HFFc6 (cell line): ENCODE data around the gene CFL1. TPM values are rescaled to one million over a fixed set of nuclear protein-coding genes. Genes with fewer than 3 reads are reported as not detected.
"Not testable (repeated sequence)": the region's sequence is repeated elsewhere in the genome, so short reads cannot be mapped to it uniquely, and the experiment has no call there.

Experiments
- DNase-seq: peaks from one replicate; pipeline ENCODE4 v3.0.0-alpha.2; 2018
- H3K27ac Mint-ChIP-seq: 2 replicates; pipeline ENCODE4 v1.8.0; 2020; ENCODE audit warnings: mild to moderate bottlenecking, mixed read lengths
- H3K27me3 Mint-ChIP-seq: 2 replicates; pipeline ENCODE4 v1.8.0; 2021; ENCODE audit warnings: mild to moderate bottlenecking, moderate library complexity, mixed read lengths; ENCODE audit not compliant: insufficient read depth
- H3K36me3 Mint-ChIP-seq: 2 replicates; pipeline ENCODE4 v1.8.0; 2021; ENCODE audit warnings: low read depth, mixed read lengths
- H3K4me1 Mint-ChIP-seq: 2 replicates; pipeline ENCODE4 v1.8.0; 2020; ENCODE audit warnings: low read depth, mixed read lengths
- H3K4me3 Mint-ChIP-seq: 2 replicates; pipeline ENCODE4 v1.8.0; 2020; ENCODE audit warnings: mild to moderate bottlenecking, moderate library complexity, mixed read lengths
- H3K9me3 Mint-ChIP-seq: 2 replicates; pipeline ENCODE4 v1.8.0; 2020; ENCODE audit warnings: mild to moderate bottlenecking, mixed read lengths
- CTCF ChIP-seq: fragments of 200-600 bp; sonication (generic); IDR thresholded peaks from 2 replicates; pipeline ENCODE4 v1.5.0; 2021; ENCODE audit warnings: antibody characterized with exemption, mild to moderate bottlenecking
- total RNA-seq, 6 experiments: library from RNA; stranded (reverse); fragmentation: NEBNext Ultra II Directional; extraction: Animal tissue kit (Norgen Biotek cat#: 25700); gene quantifications; 2 replicates in 1 of 6; 3 replicates in 5 of 6; pipeline ENCODE4 v1.2.3, GENCODE V29; 2021

CFL1 gene
- total RNA-seq, 6 experiments from 2014 or later = 2,002 to 2,288 (median 2,238) TPM

- peaks cover 23% of the 10 kb centered on the region for H3K27me3 Mint-ChIP-seq
- no peak for TF ChIP-seq CTCF
- H3K4me1 Mint-ChIP-seq = no peaks in the 10 kb centered on the region
- peaks cover 7% of the 10 kb centered on the region for H3K36me3 Mint-ChIP-seq
- DNase-seq = peak; percentile 35
- H3K27ac Mint-ChIP-seq = no peak within 1 kb of the TSS
- no peaks in the 10 kb centered on the region for H3K9me3 Mint-ChIP-seq
- no peak within 1 kb of the TSS for H3K4me3 Mint-ChIP-seq
Observed at GRCh38 chr11:65833297-65834030, 24.5 kb downstream of the CFL1 start, which contains the start of gene SNX32. SNX32 (plus strand) TSS chr11:65833963; CDS start chr11:65834066, 103 bp downstream.

- DNase-seq, H3K4me3 Mint-ChIP-seq, H3K4me1 Mint-ChIP-seq, H3K9me3 Mint-ChIP-seq, H3K27ac Mint-ChIP-seq, H3K36me3 Mint-ChIP-seq: not testable (repeated sequence)
- peaks cover 24% of the 10 kb centered on the region for H3K27me3 Mint-ChIP-seq
Observed at GRCh38 chr11:65832231-65832630, 25.7 kb downstream of the CFL1 start.

GRCh38 chr11:65829459-65829858 is 28.5 kb downstream of the CFL1 start:
- Mint-ChIP-seq H3K9me3 (no peaks in the 10 kb centered on the region), H3K4me3 (no peak overlapping the region), H3K27me3 (peaks cover 27% of the 10 kb centered on the region), H3K4me1 (no peaks in the 10 kb centered on the region), H3K36me3 (peaks cover 7% of the 10 kb centered on the region), H3K27ac (no peak overlapping the region)
- DNase-seq = no peak
- no peak for TF ChIP-seq CTCF

- no peaks in the 10 kb centered on the region for H3K36me3 Mint-ChIP-seq
- no peak overlapping the region for H3K27ac Mint-ChIP-seq
- no peak for DNase-seq
Observed at GRCh38 chr11:65826984-65827735, 30.8 kb downstream of the CFL1 start.

GRCh38 chr11:65822776-65823528 is 35.0 kb downstream of the CFL1 start:
- Mint-ChIP-seq H3K4me3 (no peak overlapping the region), H3K9me3 (no peaks in the 10 kb centered on the region), H3K27me3 (peaks cover 15% of the 10 kb centered on the region), H3K4me1 (no peaks in the 10 kb centered on the region), H3K36me3 (no peaks in the 10 kb centered on the region), H3K27ac (no peak overlapping the region)
- no peak for DNase-seq
- TF ChIP-seq CTCF = no peak

More at GRCh38 chr11:65826984-65827735, 30.8 kb downstream of the CFL1 start:
- TF ChIP-seq CTCF = no peak
- Mint-ChIP-seq H3K4me3 (no peak overlapping the region), H3K27me3 (peaks cover 20% of the 10 kb centered on the region), H3K4me1 (no peaks in the 10 kb centered on the region), H3K9me3 (no peaks in the 10 kb centered on the region)
